ENCODE data around the gene DVL2.

The DVL2 gene

DNA sequence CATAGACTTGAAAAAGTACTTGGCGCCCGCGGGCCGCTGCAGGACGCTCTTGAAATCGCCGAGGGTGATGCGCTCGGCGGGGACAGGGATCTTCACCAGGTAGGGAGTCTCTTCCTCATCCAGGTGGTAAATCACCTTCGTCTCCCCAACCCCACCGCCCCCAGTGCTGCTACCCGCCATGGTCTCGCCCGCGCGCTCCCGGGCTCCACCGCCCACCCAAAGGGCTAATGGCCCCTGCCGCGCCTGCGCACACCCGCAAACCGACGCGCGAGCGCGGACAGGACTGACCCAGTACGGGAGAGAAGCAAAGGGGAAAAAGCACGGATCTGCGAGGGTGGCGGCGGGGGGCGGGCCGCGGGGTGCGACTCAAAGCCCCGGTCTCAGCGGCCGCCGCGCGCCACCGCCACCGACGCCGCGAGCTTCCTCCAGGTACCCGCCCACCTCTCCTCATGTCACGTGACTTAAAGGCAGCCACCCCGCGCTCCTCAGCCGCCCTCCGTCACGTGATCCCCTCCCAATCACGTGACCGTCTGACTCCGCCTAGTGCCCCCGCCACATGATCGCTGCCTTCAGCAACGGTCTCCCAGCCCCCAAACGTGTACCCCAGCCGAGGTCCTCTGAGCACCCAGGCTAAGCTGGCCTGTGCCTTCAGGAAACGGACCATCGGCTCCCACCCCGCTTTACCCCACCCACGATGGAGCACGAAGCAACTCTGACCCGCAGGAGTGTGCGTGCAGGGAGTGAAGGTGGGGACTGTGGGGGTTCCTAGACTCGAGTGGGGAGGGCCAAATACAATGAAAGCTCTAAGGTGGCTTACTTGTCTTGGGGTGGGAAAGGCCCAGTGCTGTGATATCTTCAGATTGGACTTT lies at the start of gene DVL2:
Gene DVL2, minus strand, starts transcription at position 435 of the 869 bp plus-strand sequence. Its CDS starts 255 bp downstream, at position 180.
- DNase-seq, result peak; percentile 84 to 90 (median 88)

DNA sequence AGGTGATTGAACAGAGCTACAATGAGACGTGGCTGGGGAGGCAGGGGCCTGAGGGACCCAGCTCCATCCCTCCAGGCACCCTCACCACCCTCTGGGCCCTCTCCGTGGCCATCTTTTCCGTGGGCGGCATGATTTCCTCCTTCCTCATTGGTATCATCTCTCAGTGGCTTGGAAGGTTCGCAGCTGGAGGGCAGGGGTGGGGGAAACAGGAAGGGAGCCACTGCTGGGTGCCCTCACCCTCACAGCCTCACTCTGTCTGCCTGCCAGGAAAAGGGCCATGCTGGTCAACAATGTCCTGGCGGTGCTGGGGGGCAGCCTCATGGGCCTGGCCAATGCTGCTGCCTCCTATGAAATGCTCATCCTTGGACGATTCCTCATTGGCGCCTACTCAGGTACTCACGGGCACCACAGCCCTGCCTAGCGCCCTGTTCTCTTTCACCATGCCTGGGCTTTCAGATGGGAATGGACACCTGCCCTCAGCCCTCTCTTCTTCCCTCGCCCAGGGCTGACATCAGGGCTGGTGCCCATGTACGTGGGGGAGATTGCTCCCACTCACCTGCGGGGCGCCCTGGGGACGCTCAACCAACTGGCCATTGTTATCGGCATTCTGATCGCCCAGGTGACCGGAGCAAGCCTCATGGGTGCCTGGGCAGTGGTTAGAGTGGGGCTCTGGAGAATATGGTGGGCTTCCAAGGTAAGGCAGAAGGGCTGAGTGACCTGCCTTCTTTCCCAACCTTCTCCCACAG lies 49.3 kb upstream of the DVL2 start:
- no peak for DNase-seq

DNA sequence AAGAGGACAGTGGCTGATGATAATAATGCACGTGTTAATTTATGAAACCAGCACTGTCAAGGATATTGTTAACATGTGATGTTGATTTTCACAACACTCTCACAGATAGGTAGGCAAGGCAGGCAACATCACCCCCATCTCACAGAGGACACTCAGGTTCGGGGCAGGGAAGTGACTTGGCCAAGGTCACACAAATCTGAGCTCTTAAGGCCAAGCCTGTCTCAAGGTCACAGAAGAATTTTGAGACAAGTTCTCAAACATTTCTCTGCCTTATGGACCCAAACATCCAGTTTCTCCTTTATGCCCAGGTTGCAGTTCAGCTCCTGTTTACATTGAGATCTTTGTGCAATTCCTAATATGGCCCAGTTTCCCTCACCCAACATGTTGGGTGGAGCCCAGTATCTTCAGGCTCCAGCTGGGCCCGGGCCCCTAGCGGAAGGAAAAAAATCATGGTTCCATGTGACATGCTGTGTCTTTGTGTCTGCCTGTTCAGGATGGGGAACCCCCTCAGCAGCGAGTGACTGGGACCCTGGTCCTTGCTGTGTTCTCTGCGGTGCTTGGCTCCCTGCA lies 48.5 kb upstream of the DVL2 start:
- DNase-seq, result no peak

DNA sequence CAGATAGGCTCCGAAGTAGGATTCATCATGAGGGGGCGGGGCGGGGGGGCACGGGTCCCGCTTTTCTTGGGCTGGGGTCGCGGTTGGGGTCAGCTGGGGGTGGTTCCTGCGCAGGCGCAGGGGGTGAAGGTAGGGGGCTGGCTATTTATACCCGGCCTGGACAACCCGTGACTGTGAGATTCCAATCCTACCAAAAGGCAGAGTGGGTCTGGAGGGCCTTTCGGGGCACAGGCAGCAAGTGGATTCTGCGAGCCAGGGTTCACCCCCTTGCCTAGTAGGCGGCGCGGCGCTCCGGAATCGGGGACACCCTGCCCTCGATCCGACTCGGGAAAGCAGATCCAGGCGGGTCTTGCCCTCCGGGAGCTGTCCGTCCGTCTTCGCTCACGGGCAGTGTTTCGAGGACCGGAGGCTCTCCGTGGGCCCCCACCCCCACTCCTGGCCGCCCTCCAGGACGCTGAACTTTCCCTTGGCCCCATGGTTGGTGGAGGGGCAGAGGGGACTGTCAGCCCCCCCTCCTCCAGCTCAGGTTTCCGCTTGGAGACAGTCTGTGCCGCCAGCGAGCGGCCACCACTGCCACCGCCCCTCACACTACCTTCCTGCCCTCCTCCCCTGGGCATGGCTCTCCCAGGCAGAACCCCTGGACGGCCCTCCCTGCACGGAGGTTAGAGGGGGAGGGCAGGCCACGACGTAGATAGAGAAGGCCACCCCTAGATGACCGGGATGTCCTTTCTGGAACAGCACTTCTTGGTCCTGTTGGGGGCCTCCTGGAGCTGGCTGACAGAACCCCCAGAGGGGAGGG lies 47.8 kb upstream of the DVL2 start:
- peak in 2 of 3 experiments; percentile 6 to 28 for DNase-seq

DNA sequence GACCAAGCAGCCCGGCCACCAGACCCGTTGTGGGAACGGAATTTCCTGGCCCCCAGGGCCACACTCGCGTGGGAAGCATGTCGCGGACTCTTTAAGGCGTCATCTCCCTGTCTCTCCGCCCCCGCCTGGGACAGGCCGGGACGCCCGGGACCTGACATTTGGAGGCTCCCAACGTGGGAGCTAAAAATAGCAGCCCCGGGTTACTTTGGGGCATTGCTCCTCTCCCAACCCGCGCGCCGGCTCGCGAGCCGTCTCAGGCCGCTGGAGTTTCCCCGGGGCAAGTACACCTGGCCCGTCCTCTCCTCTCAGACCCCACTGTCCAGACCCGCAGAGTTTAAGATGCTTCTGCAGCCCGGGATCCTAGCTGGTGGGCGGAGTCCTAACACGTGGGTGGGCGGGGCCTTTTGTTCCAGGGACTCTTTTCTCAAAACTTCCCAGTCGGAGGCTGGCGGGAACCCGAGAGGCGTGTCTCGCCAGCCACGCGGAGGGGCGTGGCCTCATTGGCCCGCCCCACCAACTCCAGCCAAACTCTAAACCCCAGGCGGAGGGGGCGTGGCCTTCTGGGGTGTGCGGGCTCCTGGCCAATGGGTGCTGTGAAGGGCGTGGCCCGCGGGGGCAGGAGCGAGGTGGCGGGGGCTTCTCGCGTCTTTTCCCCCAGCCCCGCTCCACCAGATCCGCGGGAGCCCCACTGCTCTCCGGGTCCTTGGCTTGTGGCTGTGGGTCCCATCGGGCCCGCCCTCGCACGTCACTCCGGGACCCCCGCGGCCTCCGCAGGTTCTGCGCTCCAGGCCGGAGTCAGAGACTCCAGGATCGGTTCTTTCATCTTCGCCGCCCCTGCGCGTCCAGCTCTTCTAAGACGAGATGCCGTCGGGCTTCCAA lies 47.0 kb upstream of the DVL2 start, which contains the start of gene SLC2A4:
Gene SLC2A4, plus strand, starts transcription at position 645 of the 879 bp plus-strand sequence. Its CDS starts 217 bp downstream, at position 862.
- peak; percentile 85 to 94 (median 94) for DNase-seq

DNA sequence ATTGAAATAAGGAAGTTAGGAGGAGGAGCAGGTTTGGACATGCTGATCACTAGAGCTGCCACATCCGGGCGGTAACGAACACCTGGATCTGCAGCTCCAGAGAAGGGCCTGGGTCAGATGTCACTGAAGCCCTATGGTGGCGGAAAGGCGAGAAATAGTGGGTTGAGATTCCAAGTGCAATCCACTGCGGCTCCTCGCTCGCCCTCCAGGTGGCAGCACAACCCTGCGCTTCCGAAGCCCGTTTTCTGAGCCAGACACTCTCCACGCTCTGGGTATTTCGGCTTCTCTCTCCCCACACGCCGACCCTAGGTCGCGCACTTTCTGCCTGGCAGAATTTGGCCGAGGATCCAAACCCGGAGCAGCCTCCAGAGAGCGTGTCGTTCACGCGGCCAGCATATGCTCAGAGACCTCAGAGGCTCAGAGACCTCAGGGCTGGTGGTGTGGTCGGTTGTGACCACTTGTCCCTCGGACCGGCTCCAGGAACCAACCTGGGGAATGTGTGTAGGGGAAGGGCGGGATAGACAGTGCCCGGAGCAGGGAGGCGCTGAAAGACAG lies 46.3 kb upstream of the DVL2 start:
- peak; percentile 60 to 79 (median 70) for DNase-seq

DNA sequence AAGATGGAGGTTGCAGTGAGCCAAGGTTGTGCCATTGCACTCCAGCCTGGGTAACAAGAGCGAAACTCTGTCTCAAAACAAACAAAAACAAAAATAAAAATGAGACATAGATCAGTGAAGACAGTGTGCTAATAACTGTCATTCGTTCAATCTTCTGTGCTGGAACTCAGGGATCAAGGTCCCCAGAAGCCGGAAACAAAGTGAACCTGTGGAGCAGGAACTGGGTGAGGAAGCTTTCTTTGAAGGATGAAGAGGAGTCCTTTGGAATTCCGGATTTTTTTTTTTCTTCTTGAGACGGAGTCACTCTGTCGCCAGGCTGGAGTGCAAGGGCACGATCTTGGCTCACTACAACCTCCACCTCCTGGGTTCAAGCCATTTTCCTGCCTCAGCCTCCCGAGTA lies 45.1 kb upstream of the DVL2 start:
- DNase-seq, result no peak

DNA sequence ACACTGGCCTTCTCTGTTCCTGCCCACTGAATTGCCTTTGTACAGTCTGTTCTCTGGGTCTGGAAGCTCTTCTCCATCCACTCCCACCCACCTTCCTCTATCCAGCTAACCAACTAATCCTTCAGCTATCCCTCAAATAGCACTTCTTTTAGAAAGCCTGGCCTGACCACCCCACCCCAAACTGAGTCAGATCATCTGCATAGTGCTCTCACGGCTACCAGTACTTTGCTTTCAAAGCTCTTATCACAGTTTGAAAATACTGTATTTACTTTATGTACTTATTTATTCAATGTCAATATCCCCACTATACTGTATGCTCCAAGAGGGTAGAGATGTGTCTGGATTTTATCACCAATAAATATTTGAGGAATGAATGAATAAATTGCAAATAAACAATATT lies 32.5 kb upstream of the DVL2 start:
- no peak for DNase-seq

DNA sequence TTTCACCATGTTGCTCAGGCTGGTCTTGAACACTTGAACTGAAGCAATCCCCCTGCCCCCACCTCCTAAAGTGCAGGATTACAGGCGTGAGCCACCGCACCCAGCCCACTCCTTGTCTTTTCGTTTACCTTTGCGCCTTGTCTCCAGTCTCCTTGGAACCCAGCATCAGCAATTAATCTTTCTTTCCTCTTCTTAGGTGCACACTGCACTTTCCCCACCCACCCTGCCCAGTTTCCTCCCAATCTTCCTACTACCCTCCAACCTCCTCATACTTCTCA lies 29.4 kb upstream of the DVL2 start:
- no peak for DNase-seq

DNA sequence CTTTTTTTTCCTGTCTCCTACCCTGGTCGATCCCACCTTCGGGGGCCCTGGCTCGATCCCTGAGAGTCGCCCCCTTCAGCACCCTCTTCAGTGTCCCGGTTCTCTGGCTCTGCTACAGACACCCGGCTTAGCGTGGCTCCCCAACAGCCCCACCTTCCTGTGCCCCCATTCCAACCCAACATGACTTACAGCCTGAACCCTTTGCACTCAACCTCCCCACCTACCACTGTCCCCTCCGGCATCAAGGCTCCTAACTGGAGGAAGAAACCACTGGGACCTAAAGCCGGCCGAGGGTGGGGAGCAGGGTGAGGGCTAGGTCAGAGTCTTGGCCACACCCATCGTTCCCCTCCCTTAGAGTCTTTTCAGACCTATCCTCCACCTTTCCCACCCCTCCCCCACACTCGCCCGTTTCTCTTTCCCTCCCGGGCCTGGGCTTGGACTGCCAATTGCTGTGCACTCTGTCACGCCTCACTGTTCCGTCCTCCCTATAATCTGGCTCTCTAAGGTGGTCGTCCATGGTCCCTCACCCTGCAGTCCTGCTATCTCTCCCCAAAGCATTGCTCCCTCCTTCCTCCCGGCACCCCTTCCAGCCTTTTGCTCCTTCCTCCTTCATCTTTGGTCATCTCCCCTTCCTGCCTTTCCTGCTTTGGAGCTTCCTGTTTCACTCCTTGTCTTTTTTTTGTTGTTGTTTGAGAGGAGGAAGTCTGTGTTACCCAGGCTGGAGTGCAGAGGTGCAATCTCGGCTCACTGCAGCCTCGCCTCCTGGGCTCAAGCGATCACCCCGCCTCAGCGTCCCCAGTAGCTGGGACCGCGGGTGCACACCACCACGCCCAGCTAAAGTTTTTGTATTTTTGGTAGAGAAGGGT lies 28.9 kb upstream of the DVL2 start:
- peak; percentile 16 to 47 (median 47) for DNase-seq

DNA sequence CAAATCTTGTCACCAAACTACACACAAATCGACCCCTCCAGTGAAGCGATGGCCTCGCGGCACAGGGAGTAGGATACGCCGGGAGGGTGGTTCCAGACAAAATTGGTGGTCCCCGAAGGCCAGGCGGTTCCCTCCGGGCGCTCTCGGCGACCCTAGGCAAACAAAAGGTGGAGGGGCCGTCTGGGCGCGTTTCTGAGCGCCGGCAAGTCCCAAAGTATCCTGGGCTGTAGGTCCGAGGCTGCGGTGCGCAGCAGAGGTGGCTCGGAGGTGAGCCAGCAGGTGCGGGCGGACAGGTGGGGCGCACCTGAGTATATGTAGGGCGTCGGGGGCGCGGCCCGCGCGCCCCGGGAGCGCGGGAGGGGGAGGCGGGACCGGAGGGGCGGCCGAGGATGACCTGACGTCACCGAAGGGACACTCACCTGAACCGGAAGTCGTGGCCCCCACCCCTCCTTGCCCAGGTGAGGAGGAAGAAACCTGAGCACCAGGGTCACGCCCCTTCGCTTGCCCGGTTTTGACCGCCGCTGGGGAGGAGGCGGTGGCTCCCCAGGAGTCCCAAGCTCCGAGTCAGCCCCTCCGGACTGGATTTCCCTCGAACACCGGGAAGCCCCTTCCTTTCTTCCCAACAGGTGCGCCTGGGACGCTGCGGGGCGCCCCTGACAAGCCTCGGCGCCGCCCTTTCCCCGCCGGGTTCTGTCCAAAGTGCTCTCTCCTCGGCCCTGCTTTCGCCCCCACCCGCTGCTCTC lies 28.0 kb upstream of the DVL2 start, which contains the start of gene CLDN7:
Gene CLDN7, minus strand, starts transcription at position 287 of the 743 bp plus-strand sequence. CDS start 435 bp downstream, outside the sequence.
- peak; percentile 76 to 82 (median 79) for DNase-seq

DNA sequence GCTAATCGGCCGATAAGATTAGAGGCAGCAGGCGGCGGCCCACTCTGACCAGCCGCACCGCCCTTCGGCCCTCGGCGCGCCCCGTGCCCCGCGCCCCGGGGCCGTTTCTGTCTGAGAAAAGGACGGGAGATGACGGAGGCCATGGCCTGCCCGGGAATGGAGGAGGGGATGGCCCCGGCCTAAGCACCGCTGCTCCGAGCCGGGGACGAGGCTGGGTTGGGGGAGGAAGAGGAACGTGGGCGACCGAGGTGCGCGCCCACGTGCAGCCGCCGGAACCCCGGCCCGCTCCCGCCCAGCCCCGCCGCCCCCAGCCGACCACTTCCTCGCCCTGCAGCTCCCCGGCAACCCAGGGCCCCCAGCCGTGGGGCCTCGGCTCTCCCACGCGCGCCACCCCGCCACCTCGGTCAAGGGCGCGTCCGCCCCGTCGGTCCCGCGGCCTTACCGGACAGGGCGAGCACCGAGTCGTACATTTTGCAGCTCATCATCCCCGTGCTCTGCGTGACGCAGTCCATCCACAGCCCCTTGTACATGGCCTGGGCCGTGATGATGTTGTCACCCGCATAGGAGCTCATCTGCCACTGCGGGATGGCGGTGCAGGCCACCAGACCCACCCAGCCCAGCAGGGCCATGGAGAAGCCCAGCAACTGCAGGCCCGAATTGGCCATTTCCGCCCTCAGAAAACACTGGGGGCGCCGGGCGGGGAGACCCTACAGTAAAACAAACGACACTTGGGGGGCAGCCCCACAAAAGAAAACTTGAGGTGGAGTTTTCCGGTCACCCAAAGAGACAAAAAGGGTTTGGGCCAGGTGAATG lies 27.3 kb upstream of the DVL2 start:
- peak in 1 of 3 experiments; percentile 34 for DNase-seq

DNA sequence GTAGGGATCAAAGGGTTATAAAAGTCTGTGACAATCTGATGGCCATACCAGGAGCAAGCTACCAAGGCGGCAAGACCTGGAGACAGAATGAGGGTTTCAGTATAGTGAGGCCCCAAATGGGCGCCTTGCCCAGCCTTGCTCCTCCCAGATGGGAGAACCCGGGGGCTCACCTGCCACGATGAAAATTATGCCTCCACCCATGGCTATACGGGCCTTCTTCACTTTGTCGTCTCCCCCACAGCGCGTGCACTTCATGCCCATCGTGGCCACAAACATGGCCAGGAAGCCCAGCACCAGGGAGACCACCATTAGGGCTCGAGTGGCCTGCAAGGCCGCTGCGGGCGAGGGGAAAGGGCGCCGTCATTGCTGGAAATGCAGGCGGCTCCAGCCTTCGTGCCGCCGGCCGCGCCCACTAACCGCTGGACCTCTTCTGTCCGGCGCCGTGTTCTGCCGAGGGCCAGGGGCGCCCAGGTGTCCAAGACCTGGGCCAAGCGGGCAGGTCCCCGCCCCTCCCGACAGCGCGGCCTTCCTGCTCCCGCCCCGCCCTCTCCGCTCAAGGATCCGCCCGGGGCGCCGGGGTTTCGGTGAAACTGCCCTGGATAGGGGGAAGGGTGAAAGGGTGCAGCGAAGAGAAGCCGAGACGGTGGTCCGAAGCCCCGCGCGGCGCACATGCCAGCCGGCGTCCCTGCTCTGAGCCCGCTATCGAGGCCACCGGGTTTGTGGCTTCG lies 26.5 kb upstream of the DVL2 start:
- peak; percentile 4 to 57 (median 35) for DNase-seq

DNA sequence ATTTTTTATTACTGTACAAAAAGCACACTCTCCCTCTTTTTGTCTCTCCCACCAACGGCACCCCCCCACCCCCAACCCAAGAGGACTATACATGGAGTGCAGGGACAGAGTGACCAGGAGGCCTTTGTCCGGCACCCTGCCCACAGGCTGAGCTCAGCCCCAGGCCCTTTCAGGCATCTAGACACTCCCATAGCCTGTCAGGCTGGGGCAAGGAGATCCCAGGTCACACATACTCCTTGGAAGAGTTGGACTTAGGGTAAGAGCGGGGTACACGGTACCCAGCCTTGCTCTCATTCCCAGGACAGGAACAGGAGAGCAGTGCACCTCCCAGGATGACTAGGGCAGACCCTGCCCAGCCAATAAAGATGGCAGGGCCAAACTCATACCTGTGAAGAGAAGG lies 25.8 kb upstream of the DVL2 start:
- DNase-seq, result no peak

DNA sequence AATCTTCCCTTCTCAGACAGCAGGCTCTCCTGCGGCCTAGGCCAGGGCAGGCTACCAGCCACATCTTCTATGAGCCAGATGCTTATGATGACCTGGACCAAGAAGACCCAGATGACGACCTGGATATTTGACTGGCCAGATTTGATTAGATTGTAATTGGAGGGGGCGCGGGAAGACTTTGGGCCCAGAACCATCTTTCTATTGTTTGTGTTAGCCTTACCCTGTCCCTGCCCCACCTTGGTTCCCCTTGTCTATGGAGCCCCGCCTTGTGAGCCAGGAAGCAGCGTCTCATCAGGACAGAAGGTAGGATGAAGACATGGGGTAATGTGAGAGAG lies 25.2 kb upstream of the DVL2 start:
- DNase-seq, result no peak

DNA sequence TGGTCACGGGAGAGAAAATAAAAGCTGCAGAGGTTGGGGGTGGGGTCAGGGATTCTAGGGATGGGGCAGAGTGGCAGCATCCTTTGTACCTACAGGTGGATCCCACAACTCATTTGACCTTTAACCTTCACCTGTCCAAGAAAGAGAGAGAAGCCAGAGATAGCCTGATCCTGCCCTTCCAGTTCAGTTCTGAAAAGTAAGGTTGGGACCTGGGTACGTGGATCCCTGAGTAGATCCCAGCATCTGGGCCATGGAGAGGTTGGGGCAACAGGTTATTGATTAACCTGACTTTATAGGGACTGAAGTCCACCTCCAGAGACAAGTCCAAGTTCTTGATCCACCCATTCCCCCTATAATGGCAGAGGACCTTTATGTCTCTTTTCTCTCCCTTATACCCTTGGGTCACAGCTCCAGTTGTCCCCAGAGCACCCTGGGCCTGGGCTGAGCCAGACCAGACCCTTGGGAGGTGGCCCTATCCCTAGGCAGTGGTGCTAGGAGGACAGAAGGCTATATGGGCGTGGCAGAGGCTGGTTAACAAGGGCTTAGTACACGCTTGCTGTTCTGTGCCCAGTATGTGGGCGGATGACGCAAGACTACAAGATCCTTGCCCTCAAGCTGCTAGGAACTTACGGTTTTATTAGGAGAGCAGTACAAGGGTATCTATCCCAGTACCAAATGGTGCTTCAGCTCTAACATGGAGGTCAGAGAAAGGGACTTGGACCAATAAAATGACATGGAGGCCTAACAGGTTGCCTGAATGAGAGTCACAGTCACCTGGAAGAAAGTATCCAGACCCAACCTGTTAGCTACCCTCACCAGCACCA lies 24.6 kb upstream of the DVL2 start:
- DNase-seq, result peak in 1 of 3 experiments; percentile 0

Data from NCI-H1417 (cell line).